GM12891 (cell line): ENCODE results near the gene PRICKLE1.

Source experiments
- PAX5 ChIP-seq: IDR thresholded peaks from 2 replicates; pipeline ENCODE4 v1.6.1; 2011; ENCODE audit warnings: low read length, moderate library complexity, mild to moderate bottlenecking; ENCODE audit not compliant: insufficient read depth, severe bottlenecking
- POLR2A ChIP-seq: IDR thresholded peaks from 2 replicates; pipeline ENCODE4 v1.6.1; 2011; ENCODE audit warnings: low read depth, low read length, control low read depth
- POLR2AphosphoS5 ChIP-seq: IDR thresholded peaks from 2 replicates; pipeline ENCODE4 v1.6.1; 2011; ENCODE audit warnings: low read depth, low read length, control low read depth
- POU2F2 ChIP-seq: IDR thresholded peaks from 2 replicates; pipeline ENCODE4 v1.6.1; 2011; ENCODE audit warnings: low read depth, mild to moderate bottlenecking, control low read depth, low read length, moderate library complexity
- SPI1 ChIP-seq: IDR thresholded peaks from 2 replicates; pipeline ENCODE4 v1.6.1; 2011; ENCODE audit warnings: low read depth, low read length, control low read depth
- TAF1 ChIP-seq: IDR thresholded peaks from 2 replicates; pipeline ENCODE4 v1.6.1; 2011; ENCODE audit warnings: low read depth, low read length, control low read depth

DNA sequence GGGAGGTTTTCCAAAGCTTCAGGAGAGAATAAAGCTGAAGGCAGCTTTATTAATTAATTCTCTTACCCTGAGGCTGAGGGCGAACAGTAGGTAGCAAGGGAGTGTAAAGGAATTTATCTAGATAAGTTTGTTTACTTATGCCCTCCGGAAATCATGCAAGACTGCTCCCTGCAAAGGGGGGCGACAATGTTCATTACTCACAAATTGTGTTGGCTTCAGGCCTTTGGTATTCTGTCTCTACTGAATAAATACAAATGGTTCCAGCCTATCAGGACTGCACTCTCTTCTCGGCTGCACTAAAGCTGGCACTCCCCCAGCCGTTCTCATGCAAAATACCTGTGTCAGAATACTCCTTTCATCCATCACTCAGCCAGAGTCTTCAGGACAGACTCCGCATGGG, 142.8 kb downstream of the PRICKLE1 start:
- TF ChIP-seq POLR2A, result no peak
- no peak for TF ChIP-seq POLR2AphosphoS5
- no peak for TF ChIP-seq TAF1
- TF ChIP-seq PAX5, result no peak
- no peak for TF ChIP-seq SPI1
- TF ChIP-seq POU2F2, result no peak
